Vagina (tissue), 2 donors: ENCODE measurements around the gene PIEZO2.

ENCODE experiments used
- POLR2A ChIP-seq, 2 donors: fragments of 450-650 bp; IDR thresholded peaks; one replicate each; pipeline ENCODE4 v1.6.1; 2017; ENCODE audit warnings: antibody characterized with exemption in 2 of 2, mild to moderate bottlenecking in 2 of 2, moderate library complexity in 2 of 2
- TF ChIP-seq, protein P1 (sequence below), 3 experiments: fragments of 450-650 bp in 2 of 3; fragments of 200-600 bp in 1 of 3; sonication (generic) in 1 of 3; IDR thresholded peaks; one replicate each; pipeline ENCODE4 v1.5.1; 2017 to 2019; ENCODE audit warnings: antibody characterized with exemption in 3 of 3, mild to moderate bottlenecking in 2 of 3, moderate library complexity in 2 of 3

DNA sequence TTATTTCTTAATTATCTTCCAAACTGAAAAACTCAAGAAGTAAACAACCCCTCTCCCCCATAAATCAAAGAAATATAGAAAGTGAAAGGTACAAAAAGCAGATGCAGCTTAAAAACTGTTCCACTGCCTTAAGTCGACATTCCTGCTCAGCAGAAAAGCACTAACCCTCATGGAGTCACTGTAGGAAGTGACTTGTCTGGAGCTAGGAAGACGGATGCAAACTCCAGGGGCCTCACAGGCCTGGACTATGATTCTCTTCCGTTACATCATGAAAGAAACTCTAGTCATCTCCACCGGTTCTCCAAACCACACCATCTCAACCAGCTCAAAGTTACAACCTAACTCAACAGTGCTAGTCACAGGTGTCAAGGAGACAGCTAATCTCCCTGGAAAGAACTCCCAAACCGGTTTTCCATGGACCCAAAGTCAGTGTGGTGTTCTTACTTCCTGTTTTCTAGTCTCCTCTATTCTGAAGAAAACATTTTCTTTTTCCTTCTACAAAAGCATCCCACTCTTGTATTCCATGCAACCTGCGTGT is 128.4 kb downstream of the PIEZO2 start:
- no peak for TF ChIP-seq POLR2A (IDR thresholded peaks at IDR 0.05)
- TF ChIP-seq, protein P1, sequence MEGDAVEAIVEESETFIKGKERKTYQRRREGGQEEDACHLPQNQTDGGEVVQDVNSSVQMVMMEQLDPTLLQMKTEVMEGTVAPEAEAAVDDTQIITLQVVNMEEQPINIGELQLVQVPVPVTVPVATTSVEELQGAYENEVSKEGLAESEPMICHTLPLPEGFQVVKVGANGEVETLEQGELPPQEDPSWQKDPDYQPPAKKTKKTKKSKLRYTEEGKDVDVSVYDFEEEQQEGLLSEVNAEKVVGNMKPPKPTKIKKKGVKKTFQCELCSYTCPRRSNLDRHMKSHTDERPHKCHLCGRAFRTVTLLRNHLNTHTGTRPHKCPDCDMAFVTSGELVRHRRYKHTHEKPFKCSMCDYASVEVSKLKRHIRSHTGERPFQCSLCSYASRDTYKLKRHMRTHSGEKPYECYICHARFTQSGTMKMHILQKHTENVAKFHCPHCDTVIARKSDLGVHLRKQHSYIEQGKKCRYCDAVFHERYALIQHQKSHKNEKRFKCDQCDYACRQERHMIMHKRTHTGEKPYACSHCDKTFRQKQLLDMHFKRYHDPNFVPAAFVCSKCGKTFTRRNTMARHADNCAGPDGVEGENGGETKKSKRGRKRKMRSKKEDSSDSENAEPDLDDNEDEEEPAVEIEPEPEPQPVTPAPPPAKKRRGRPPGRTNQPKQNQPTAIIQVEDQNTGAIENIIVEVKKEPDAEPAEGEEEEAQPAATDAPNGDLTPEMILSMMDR (IDR thresholded peaks at IDR 0.05) = no peak
